ENCODE measurements around the gene SERTM1.

SERTM1 gene

DNA sequence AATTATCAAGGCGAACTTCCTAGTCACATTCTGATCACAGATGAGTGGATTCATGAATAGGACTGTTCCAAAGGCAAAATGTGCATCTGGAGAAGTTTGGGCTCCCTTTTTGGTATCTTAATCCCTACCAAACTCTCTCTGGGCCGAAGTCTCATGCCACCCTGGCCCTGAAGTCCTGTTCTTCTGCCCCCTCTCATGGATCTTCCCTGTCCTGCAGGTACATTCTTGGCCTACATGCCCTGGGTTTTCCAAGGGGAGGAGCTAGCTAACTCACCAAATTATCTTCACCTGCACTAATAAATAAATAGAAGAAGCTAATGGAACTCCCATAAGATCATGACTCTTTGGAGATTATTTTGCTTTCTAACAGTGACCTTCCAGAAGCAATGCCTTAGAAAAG lies 50.3 kb downstream of the SERTM1 start:
- TF ChIP-seq, protein P1, sequence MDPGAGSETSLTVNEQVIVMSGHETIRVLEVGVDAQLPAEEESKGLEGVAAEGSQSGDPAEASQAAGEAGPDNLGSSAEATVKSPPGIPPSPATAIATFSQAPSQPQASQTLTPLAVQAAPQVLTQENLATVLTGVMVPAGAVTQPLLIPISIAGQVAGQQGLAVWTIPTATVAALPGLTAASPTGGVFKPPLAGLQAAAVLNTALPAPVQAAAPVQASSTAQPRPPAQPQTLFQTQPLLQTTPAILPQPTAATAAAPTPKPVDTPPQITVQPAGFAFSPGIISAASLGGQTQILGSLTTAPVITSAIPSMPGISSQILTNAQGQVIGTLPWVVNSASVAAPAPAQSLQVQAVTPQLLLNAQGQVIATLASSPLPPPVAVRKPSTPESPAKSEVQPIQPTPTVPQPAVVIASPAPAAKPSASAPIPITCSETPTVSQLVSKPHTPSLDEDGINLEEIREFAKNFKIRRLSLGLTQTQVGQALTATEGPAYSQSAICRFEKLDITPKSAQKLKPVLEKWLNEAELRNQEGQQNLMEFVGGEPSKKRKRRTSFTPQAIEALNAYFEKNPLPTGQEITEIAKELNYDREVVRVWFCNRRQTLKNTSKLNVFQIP (CRISPR knock-in tag; IDR thresholded peaks at IDR 0.05; ENCODE audit: borderline replicate concordance, low read depth): no peak
- TF ChIP-seq OSR1 (CRISPR knock-in tag; IDR thresholded peaks at IDR 0.05): no peak
- TF ChIP-seq TOX (CRISPR knock-in tag; IDR thresholded peaks at IDR 0.05; ENCODE audit: borderline replicate concordance): no peak
- no peak for TF ChIP-seq ZC3H10 (CRISPR knock-in tag; IDR thresholded peaks at IDR 0.05)
- TF ChIP-seq ZFP3 (CRISPR knock-in tag; IDR thresholded peaks at IDR 0.05): no peak
- no peak for TF ChIP-seq RARB (CRISPR knock-in tag; IDR thresholded peaks at IDR 0.05)
- TF ChIP-seq ZNF70 (CRISPR knock-in tag; IDR thresholded peaks at IDR 0.05): no peak
- TF ChIP-seq CSDC2 (CRISPR knock-in tag; IDR thresholded peaks at IDR 0.05): no peak
- TF ChIP-seq, protein P2, sequence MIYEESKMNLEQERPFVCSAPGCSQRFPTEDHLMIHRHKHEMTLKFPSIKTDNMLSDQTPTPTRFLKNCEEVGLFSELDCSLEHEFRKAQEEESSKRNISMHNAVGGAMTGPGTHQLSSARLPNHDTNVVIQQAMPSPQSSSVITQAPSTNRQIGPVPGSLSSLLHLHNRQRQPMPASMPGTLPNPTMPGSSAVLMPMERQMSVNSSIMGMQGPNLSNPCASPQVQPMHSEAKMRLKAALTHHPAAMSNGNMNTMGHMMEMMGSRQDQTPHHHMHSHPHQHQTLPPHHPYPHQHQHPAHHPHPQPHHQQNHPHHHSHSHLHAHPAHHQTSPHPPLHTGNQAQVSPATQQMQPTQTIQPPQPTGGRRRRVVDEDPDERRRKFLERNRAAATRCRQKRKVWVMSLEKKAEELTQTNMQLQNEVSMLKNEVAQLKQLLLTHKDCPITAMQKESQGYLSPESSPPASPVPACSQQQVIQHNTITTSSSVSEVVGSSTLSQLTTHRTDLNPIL (CRISPR knock-in tag; IDR thresholded peaks at IDR 0.05; ENCODE audit: low read depth): no peak
- TF ChIP-seq BACH2 (CRISPR knock-in tag; IDR thresholded peaks at IDR 0.05; ENCODE audit: borderline replicate concordance): no peak
- TF ChIP-seq, protein P3, sequence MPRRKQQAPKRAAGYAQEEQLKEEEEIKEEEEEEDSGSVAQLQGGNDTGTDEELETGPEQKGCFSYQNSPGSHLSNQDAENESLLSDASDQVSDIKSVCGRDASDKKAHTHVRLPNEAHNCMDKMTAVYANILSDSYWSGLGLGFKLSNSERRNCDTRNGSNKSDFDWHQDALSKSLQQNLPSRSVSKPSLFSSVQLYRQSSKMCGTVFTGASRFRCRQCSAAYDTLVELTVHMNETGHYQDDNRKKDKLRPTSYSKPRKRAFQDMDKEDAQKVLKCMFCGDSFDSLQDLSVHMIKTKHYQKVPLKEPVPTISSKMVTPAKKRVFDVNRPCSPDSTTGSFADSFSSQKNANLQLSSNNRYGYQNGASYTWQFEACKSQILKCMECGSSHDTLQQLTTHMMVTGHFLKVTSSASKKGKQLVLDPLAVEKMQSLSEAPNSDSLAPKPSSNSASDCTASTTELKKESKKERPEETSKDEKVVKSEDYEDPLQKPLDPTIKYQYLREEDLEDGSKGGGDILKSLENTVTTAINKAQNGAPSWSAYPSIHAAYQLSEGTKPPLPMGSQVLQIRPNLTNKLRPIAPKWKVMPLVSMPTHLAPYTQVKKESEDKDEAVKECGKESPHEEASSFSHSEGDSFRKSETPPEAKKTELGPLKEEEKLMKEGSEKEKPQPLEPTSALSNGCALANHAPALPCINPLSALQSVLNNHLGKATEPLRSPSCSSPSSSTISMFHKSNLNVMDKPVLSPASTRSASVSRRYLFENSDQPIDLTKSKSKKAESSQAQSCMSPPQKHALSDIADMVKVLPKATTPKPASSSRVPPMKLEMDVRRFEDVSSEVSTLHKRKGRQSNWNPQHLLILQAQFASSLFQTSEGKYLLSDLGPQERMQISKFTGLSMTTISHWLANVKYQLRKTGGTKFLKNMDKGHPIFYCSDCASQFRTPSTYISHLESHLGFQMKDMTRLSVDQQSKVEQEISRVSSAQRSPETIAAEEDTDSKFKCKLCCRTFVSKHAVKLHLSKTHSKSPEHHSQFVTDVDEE (CRISPR knock-in tag; IDR thresholded peaks at IDR 0.05): no peak
- TF ChIP-seq SNAI2 (CRISPR knock-in tag; IDR thresholded peaks at IDR 0.05): no peak
- TF ChIP-seq ZFP30 (CRISPR knock-in tag; IDR thresholded peaks at IDR 0.05): no peak
- TF ChIP-seq ZNF8 (CRISPR knock-in tag; IDR thresholded peaks at IDR 0.05): no peak
- no peak for TF ChIP-seq ARNTL (CRISPR knock-in tag; IDR thresholded peaks at IDR 0.05; ENCODE audit: borderline replicate concordance, low read depth)
- no peak for TF ChIP-seq PPARA (CRISPR knock-in tag; IDR thresholded peaks at IDR 0.05; ENCODE audit: borderline replicate concordance)
- TF ChIP-seq ZNF565 (CRISPR knock-in tag; conservative IDR thresholded peaks at IDR 0.05; ENCODE audit: low read depth): no peak
- no peak for TF ChIP-seq GLIS3 (CRISPR knock-in tag; IDR thresholded peaks at IDR 0.05)
- TF ChIP-seq, protein P4, sequence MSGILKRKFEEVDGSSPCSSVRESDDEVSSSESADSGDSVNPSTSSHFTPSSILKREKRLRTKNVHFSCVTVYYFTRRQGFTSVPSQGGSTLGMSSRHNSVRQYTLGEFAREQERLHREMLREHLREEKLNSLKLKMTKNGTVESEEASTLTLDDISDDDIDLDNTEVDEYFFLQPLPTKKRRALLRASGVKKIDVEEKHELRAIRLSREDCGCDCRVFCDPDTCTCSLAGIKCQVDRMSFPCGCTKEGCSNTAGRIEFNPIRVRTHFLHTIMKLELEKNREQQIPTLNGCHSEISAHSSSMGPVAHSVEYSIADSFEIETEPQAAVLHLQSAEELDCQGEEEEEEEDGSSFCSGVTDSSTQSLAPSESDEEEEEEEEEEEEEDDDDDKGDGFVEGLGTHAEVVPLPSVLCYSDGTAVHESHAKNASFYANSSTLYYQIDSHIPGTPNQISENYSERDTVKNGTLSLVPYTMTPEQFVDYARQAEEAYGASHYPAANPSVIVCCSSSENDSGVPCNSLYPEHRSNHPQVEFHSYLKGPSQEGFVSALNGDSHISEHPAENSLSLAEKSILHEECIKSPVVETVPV (CRISPR knock-in tag; IDR thresholded peaks at IDR 0.05): no peak
- TF ChIP-seq, protein P5, sequence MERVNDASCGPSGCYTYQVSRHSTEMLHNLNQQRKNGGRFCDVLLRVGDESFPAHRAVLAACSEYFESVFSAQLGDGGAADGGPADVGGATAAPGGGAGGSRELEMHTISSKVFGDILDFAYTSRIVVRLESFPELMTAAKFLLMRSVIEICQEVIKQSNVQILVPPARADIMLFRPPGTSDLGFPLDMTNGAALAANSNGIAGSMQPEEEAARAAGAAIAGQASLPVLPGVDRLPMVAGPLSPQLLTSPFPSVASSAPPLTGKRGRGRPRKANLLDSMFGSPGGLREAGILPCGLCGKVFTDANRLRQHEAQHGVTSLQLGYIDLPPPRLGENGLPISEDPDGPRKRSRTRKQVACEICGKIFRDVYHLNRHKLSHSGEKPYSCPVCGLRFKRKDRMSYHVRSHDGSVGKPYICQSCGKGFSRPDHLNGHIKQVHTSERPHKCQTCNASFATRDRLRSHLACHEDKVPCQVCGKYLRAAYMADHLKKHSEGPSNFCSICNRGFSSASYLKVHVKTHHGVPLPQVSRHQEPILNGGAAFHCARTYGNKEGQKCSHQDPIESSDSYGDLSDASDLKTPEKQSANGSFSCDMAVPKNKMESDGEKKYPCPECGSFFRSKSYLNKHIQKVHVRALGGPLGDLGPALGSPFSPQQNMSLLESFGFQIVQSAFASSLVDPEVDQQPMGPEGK (CRISPR knock-in tag; IDR thresholded peaks at IDR 0.05; ENCODE audit: borderline replicate concordance): no peak

DNA sequence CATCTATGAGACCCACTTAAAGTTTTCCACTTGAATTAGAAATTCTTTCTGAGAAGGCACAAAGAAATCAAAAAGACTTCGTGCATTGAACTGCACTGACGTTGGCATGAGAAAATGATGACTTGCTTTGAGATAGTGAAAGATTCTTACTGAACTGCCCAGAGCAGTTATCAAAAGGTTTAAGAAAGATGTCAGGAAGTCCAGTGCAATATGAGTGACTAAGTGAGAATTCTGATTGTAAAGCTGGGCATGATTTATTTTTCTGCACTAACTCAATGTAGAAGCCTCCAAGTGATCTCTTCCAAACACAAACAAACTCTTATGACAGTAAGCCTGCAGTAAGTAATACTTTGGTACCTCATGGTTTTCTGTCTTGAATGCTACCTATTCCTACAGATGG lies 52.1 kb downstream of the SERTM1 start:
- ATAC-seq: no peak
- TF ChIP-seq SNAI2 (CRISPR knock-in tag; IDR thresholded peaks at IDR 0.05) (no peak), GLIS3 (CRISPR knock-in tag; IDR thresholded peaks at IDR 0.05) (no peak), ARNTL (CRISPR knock-in tag; IDR thresholded peaks at IDR 0.05; ENCODE audit: borderline replicate concordance, low read depth) (no peak), ZC3H10 (CRISPR knock-in tag; IDR thresholded peaks at IDR 0.05) (no peak), OSR1 (CRISPR knock-in tag; IDR thresholded peaks at IDR 0.05) (no peak), ZNF565 (CRISPR knock-in tag; conservative IDR thresholded peaks at IDR 0.05; ENCODE audit: low read depth) (no peak), ZFP30 (CRISPR knock-in tag; IDR thresholded peaks at IDR 0.05) (no peak), BACH2 (CRISPR knock-in tag; IDR thresholded peaks at IDR 0.05; ENCODE audit: borderline replicate concordance) (no peak), TOX (CRISPR knock-in tag; IDR thresholded peaks at IDR 0.05; ENCODE audit: borderline replicate concordance) (no peak), ZNF70 (CRISPR knock-in tag; IDR thresholded peaks at IDR 0.05) (no peak), ISL1 (CRISPR knock-in tag; IDR thresholded peaks at IDR 0.05) (no peak), CSDC2 (CRISPR knock-in tag; IDR thresholded peaks at IDR 0.05) (no peak), ZNF8 (CRISPR knock-in tag; IDR thresholded peaks at IDR 0.05) (no peak), ZFP3 (CRISPR knock-in tag; IDR thresholded peaks at IDR 0.05) (no peak)
- TF ChIP-seq, protein P4 (CRISPR knock-in tag; IDR thresholded peaks at IDR 0.05): no peak
- TF ChIP-seq, protein P1 (CRISPR knock-in tag; IDR thresholded peaks at IDR 0.05; ENCODE audit: borderline replicate concordance, low read depth): no peak
- TF ChIP-seq, protein P5 (CRISPR knock-in tag; IDR thresholded peaks at IDR 0.05; ENCODE audit: borderline replicate concordance): no peak

More for the DNA sequence above, 50.3 kb downstream of the SERTM1 start:
- no peak for ATAC-seq

All from SK-N-SH treated with all-trans-retinoic acid at 6 μM for 48 hours (cell line).